Measurements from ENCODE around the gene CLMN.
"Not testable (repeated sequence)": the region's sequence is repeated elsewhere in the genome, so short reads cannot be mapped to it uniquely, and the experiment has no call there.

CLMN gene

GRCh38 chr14:95195031-95195430 is 124.7 kb downstream of the CLMN start:
- no peak for DNase-seq (ENCODE audit: low read depth, low spot score)

GRCh38 chr14:95193081-95193480 is 126.6 kb downstream of the CLMN start:
- DNase-seq (ENCODE audit: low read depth, low spot score) = no peak

DNA sequence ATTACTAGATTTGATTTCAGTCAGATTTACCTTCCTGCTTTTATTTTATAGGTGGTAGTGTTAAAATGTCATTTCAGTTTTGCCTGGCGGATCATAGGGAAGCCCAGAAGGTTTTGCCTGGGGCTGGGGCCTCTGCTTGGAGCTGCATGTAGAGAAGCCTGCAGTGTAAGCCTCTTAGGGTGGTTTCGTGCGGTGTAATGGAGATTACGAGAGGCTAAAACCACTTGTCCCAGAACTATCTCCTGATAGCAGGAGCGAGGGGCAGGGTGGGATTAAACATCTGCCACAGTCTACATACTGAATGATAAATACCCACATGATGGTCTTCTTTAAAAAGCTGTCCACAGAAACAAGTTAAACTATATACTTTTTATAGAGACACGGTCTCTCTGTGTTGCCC is 127.4 kb downstream of the CLMN start:
- DNase-seq (ENCODE audit: low read depth, low spot score) = no peak

DNA sequence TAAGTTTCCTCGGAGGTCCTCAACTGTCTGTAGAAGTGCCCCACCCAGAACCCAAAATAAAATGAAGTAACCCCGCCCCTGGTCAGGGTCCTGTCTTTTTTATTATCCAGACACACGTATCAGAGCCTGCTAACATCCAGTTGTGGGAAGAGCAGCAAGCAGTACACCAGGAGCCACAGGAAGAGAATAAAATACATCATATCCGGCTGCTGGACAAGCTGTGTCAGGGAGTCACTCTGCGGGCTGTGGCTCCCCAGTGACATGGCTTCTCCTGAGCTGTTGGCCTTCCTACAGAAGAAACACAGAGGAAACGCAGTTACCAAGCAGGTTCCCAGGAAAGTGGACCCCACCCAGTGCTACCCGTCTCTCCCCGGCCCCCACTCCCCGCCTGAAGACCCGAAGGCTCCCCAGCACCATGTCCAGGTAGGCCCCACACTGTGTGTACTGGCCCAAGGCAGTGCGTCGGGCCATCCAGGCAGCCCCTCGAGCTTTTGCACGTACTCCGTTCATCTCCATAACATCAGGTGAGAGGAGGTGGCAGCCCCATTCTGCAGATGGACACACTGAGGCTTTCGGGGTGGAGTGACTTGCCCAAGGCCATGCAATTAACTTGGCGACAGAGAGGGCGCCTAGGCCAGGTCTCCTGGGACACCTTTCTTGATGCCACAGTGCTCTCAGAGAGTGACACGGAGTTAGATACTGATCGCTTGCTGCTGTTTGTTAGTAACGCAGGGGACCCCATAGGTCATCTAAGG is 128.1 kb downstream of the CLMN start:
- no peak for DNase-seq (ENCODE audit: low read depth, low spot score)

GRCh38 chr14:95190857-95191256 is 128.9 kb downstream of the CLMN start:
- DNase-seq (ENCODE audit: low read depth, low spot score) = no peak

GRCh38 chr14:95190346-95190840 is 129.3 kb downstream of the CLMN start:
- no peak for DNase-seq (ENCODE audit: low read depth, low spot score)

DNA sequence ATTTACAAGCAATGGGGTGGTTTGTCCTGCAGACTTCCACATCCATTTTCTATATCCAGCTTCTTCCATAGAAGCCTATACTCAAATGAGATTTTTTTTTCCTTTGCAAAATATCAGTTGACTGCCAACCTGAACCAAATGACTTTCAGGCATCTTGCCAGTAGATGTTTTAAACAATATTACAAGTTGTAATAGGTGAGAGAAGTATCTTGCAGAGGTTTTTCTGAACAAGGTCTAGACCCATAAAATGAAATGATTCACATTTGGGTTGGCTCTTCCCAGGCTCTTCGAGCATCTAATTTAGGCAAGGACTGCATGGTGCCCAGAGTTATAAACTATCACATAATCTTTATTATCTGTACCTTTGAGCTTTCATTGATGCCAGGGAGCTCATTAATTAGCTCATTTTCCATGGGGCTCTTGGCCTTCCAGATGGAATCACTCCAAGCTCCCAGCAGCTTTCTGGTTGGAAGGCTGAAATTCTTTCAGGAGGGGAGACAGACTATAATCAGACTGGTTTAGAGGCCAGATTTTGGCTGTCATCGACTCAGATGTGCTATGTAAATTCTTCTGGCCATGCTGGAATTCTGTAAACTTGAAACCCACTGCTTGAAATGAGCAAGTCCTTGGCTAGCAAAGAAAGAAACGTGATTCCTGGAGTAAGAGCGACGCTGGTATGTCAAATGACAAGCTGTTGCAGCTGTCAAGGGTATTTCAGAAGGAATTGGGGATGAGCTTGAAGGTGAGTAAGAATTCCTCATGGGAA is 130.2 kb downstream of the CLMN start:
- no peak for DNase-seq (ENCODE audit: low read depth, low spot score)

DNA sequence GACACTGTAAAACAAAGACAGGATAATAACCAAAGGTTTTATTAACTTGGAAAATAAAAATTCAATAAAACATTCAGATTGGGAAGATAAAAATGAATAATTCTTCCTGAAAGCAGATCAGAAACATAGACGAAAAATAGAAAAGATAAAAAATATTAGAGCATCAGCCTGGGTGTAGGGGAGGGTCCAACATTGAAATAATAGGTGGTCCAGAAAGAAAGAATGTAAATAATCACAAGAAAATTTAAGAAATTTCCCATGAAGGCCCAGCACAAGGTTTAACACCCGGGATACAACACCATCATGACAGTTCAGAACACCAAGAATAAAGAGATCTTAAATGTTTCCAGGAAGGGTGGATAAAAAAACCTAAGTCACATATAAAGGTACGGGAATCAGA is 131.3 kb downstream of the CLMN start:
- DNase-seq (ENCODE audit: low read depth, low spot score) = no peak

DNA sequence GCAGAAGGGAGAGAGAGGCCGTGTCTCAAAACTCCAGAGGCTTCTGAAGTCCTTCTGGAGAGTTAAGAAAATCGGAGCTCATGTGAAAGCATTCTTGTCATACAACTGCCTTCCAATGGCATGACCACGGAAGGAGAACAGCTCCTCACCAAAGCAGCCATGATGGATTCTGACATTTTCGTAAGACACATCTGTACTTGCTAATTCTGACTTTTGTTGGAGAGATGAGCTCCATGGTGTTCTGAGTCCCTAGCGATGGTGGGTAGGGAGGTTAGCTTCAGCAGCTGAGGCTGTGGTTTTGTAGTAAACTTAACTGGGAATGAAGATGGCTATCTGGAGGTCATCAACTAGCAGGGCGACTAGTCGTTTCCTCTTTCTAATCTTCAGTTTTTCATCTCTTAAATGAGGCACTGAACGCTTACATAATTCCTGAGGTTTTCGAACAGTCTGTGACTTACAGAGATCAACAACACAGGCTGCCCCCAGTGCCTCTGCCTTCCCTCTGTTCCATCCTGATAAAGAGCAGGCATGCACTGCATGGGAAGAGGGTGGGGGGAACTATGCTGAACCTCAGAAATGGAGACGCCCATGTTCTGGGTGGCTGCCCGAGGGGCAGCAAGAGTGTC is 133.8 kb downstream of the CLMN start:
- no peak for DNase-seq (ENCODE audit: low read depth, low spot score)

DNA sequence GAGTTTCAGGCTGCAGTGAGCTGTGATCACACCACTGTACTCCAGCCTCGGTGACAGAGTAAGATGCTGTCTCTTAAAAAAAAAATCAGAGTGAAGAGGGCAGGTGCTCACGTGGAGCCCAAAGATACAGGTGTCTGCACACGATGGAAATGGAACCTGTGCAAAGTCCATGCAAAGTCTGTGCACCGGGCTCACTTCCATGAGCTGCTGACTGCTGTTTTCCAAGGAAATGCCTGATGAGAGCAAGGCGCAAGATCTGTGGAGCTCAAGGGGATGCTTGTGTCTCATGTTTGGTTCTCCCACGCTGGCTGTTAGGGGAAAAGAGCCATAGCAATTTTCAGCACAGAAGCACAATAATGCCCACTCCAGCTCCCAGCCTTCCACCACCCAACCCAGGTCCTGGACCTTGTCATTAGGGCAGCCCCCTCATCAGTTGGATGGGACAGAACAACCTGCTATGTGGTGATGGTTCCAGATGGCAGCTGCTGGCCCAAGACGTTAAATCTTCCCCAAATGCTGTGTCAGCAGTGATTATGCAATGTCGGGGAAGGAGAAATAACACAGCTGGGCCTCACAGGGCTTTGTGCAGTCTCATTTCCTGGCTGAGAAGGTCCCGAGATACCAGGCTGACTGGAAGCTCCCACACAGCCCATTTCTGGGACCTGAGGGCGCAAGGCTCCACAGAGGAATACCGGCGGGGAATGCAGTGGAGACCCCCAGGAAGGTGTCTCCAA is 134.5 kb downstream of the CLMN start:
- no peak for DNase-seq (ENCODE audit: low read depth, low spot score)

DNA sequence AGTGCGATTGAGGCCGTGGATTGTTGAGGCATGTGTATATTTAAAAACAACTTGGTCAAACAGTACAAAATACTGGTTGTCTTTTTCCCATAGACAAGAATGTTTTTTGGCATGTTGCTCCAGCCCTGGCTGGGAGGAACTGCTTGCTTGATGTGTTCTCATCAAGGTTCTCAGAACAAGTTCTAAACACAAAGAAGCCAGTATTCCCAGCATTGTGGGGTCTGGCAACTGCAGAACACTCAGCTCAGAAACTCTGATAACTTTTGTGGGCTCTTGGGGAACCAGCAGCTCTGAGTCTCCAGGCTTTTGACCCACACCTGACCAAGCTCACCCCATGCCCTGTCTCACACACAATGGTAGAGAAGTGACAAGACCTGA is 135.3 kb downstream of the CLMN start:
- no peak for DNase-seq (ENCODE audit: low read depth, low spot score)

DNA sequence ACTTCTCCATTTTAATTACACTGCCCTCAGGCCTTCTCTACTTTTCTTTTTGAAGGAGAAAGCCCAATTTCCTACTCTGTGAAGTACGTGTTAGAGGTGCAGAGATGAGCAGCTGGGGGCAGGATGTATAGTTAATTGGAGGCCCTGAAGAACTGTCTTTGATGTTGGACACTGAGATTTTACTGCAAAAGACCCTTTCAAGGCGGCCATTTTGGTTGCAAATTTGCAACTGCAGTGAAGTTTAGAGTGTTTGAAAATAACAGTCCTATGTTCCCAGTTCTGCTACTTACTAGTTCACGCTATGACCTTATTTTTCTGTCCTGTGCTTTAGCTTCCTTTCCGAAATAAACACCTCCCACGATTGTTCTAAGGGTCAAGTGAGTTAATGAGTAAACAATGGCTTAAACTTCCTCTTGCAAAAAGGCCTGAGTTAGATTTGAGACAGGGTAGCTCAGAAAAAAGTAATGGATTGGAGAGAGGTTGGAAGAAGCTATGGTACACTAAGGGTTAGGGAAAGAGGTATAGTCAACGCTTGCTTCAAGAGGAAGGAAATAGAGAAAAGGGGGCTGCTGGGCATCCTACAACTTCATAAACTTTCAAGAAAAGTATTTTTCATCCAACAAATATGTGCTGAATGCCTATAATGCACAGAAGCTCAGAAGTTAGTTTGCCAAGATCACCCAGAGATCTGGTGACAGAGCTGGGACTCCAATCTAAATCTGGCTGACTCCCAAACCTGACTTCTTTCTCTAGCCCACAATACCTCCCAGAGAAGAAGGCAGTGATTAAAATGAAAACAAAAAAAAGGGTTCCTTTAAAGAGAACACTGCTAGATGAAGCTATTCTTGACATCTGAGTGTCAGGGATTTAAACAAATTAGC is 135.9 kb downstream of the CLMN start:
- DNase-seq (ENCODE audit: low read depth, low spot score) = no peak

- no peak for DNase-seq (ENCODE audit: low read depth, low spot score)
Measured at GRCh38 chr14:95183082-95183481, 136.6 kb downstream of the CLMN start.

GRCh38 chr14:95182379-95182778 is 137.3 kb downstream of the CLMN start:
- no peak for DNase-seq (ENCODE audit: low read depth, low spot score)

- DNase-seq (ENCODE audit: low read depth, low spot score) = no peak
Measured at GRCh38 chr14:95180966-95181741, 138.6 kb downstream of the CLMN start.

GRCh38 chr14:95175670-95176069 is 144.0 kb downstream of the CLMN start:
- not testable (repeated sequence) for DNase-seq (ENCODE audit: low read depth, low spot score)

DNA sequence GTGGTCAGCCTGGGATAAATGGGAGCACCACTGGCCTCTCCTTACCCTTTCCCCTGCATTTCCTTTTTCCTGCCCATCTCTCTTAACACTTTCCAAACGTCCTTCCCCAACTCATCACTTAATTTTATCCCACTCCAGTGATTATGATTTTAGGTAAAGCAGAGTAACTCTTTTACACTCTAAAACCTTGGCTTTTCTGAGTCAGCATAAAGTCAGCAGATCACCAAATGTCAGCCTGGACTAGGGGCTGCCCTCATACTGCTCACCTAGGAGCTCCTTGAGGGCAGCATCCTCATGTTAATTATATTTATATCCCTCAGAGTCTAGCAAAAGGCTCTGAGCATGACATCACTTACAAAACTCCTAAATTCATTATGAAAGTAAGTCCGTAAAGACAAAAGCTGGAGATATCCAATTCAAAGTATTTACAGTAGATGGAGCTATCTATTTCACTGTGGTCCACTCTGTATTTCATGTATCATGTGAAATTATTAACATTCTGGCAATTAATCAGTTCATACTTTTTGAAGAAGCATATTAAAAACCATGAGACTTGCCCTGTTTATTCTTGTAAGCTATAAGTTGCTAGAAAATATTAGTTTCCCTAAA is 145.4 kb downstream of the CLMN start:
- no peak for DNase-seq (ENCODE audit: low read depth, low spot score)

GRCh38 chr14:95173518-95173917 is 146.2 kb downstream of the CLMN start:
- no peak for DNase-seq (ENCODE audit: low read depth, low spot score)

DNA sequence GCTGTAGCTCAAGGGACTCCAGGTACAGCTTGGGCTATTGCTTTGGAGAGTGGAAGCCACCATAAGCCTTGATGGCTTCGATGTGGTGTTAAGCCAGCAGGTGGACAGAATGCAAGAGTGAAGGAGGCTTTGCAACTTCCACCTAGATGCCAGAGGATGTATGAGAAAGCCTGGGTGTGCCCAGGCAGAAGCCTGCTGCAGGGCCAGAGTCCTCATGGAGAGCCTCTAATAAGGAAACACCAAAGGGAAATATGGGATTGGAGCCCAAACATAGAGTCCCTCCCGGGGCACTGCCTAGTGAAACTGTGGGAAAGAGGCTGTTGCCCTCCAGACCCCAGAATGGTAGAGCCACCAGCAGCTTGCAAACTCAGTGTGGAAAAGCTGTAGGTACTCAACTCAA is 152.5 kb downstream of the CLMN start:
- DNase-seq (ENCODE audit: low read depth, low spot score) = no peak

- no peak for DNase-seq (ENCODE audit: low read depth, low spot score)
Measured at GRCh38 chr14:95165517-95165916, 154.2 kb downstream of the CLMN start.
